HL-60/S4 (cell line): ENCODE data around the gene VIL1.

Experiments used
- in situ Hi-C: fragments of 300-500 bp; cut with MboI; formaldehyde crosslinking; loops from 2 replicates; pipeline ENCODE4 v1.14.3; 2022; ENCODE audit warnings: low sequenced_read_pairs

The VIL1 gene

GRCh38 chr2:218479595-218479994 lies 60.7 kb downstream of the VIL1 start:
- in situ Hi-C loops, result no loop called here

- in situ Hi-C loops, result no loop called here
Observed at GRCh38 chr2:218482651-218483050, 63.7 kb downstream of the VIL1 start.

GRCh38 chr2:218485986-218486667 lies 67.2 kb downstream of the VIL1 start:
- in situ Hi-C loops, result no loop called here

- in situ Hi-C loops, result no loop called here
Observed at GRCh38 chr2:218500501-218501060, 81.7 kb downstream of the VIL1 start.

GRCh38 chr2:218501665-218502064 lies 82.7 kb downstream of the VIL1 start:
- in situ Hi-C loops, result no loop called here
